Chondrocyte (in vitro differentiated cells): ENCODE data around the gene NLRC5. TPM values are rescaled to one million over a fixed set of nuclear protein-coding genes. Genes with fewer than 3 reads are reported as not detected.

Source experiments
- DNase-seq: peaks from one replicate; pipeline ENCODE4 v3.0.0; 2021; ENCODE audit warnings: mixed read lengths, low spot score
- H3K27ac Mint-ChIP-seq: one replicate; pipeline ENCODE4 v1.8.0; 2021; ENCODE audit warnings: mild to moderate bottlenecking, moderate library complexity, mixed read lengths; ENCODE audit not compliant: unreplicated experiment
- H3K27me3 Mint-ChIP-seq: 2 replicates; pipeline ENCODE4 v1.8.0; 2021; ENCODE audit warnings: low read depth, mixed read lengths
- H3K36me3 Mint-ChIP-seq: 2 replicates; pipeline ENCODE4 v1.8.0; 2021; ENCODE audit warnings: low read depth, mixed read lengths
- H3K4me1 Mint-ChIP-seq: 2 replicates; pipeline ENCODE4 v1.8.0; 2021; ENCODE audit warnings: low read depth, mild to moderate bottlenecking, mixed read lengths
- H3K4me3 Mint-ChIP-seq: one replicate; pipeline ENCODE4 v1.8.0; 2021; ENCODE audit warnings: mild to moderate bottlenecking, moderate library complexity, mixed read lengths; ENCODE audit not compliant: unreplicated experiment
- H3K9me3 Mint-ChIP-seq: 2 replicates; pipeline ENCODE4 v1.8.0; 2021; ENCODE audit warnings: low read depth, mixed read lengths
- CTCF ChIP-seq: fragments of 200-600 bp; sonication (generic); IDR thresholded peaks from 2 replicates; pipeline ENCODE4 v1.5.0; 2021; ENCODE audit warnings: antibody characterized with exemption, mild to moderate bottlenecking, moderate library complexity
- total RNA-seq: library from RNA; stranded (reverse); gene quantifications from 3 replicates; pipeline ENCODE4 v1.2.1, GENCODE V29; 2021

Gene NLRC5
- total RNA-seq, 1 donor from 2014 or later = 6.3 TPM

GRCh38 chr16:56956756-56957155 lies 32.6 kb upstream of the NLRC5 start:
- peak; percentile 41 for TF ChIP-seq CTCF
- no peaks in the 10 kb centered on the region for H3K36me3 Mint-ChIP-seq
- DNase-seq = no peak
- no peaks in the 10 kb centered on the region for H3K27me3 Mint-ChIP-seq
- no peak overlapping the region for H3K27ac Mint-ChIP-seq
- H3K4me1 Mint-ChIP-seq = peaks cover 5% of the 10 kb centered on the region
- no peak overlapping the region for H3K4me3 Mint-ChIP-seq
- no peaks in the 10 kb centered on the region for H3K9me3 Mint-ChIP-seq

DNA sequence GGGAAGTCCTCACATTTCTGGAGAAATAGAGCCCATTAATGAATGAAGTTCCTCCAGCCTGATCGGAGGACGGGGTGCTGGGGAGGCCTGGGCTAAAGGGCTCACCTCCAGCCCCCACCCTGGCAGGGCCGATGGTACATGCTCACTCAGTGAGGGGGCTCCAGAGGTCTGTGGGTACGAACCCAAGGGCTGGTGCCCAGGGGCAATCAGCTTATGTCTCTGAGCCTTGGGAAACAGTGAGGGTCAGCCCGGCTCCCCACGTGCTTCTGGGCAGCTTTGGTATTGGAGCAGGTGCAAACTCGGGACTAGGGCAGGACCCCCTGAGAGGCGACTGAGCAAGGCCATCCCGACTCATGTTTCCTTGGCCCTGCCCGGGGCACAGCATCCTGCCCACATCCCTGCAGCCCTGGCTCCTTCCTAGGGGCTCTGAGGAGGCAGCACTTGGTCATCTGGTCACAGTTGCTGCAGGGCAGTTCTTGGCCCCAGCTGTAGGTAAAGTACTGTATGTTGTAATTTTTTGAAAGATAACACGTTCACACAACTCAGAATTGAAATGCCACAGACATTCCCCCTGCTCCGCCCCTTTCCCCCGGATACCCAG lies 28.6 kb upstream of the NLRC5 start:
- no peak overlapping the region for H3K27ac Mint-ChIP-seq

DNA sequence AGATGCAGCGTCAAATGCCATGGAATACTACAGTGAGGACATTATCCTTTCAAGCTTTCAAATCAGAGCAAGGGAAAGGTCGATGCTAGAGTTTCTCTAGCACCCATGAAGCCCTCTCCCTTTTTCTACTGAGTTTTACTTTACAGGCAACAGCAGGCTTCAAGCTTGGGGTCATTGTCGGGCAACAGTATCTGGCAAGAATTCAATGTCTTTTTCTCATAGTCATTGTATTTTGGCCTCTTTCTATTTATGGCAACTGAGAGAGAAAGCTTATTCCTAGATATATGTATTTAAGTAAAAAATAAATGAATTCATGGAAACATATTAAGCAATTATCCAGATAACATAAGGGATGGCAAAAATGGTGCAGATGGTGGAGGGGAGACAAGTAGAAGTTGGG lies 28.0 kb upstream of the NLRC5 start:
- Mint-ChIP-seq H3K27ac (no peak overlapping the region), H3K4me1 (peaks cover 15% of the 10 kb centered on the region), H3K27me3 (no peaks in the 10 kb centered on the region), H3K36me3 (no peaks in the 10 kb centered on the region), H3K4me3 (no peak overlapping the region), H3K9me3 (no peaks in the 10 kb centered on the region)
- TF ChIP-seq CTCF = no peak
- no peak for DNase-seq

More for the DNA sequence above, 28.6 kb upstream of the NLRC5 start:
- no peaks in the 10 kb centered on the region for H3K27me3 Mint-ChIP-seq
- TF ChIP-seq CTCF = no peak
- peaks cover 11% of the 10 kb centered on the region for H3K4me1 Mint-ChIP-seq
- DNase-seq = no peak
- no peaks in the 10 kb centered on the region for H3K9me3 Mint-ChIP-seq
- H3K36me3 Mint-ChIP-seq = no peaks in the 10 kb centered on the region
- H3K4me3 Mint-ChIP-seq = no peak overlapping the region

- H3K27ac Mint-ChIP-seq = no peak within 1 kb of the TSS
- H3K9me3 Mint-ChIP-seq = no peaks in the 10 kb centered on the region
- no peak for DNase-seq
- no peak within 1 kb of the TSS for H3K4me3 Mint-ChIP-seq
- TF ChIP-seq CTCF = no peak
- H3K4me1 Mint-ChIP-seq = peaks cover 15% of the 10 kb centered on the region
- H3K36me3 Mint-ChIP-seq = no peaks in the 10 kb centered on the region
- no peaks in the 10 kb centered on the region for H3K27me3 Mint-ChIP-seq
Measured at GRCh38 chr16:56961851-56962281, 27.5 kb upstream of the NLRC5 start, which contains the start of gene CETP. CETP (plus strand) TSS chr16:56961950; CDS start chr16:56961980, 30 bp downstream.

- Mint-ChIP-seq H3K9me3 (no peaks in the 10 kb centered on the region), H3K27ac (no peak overlapping the region), H3K4me3 (no peak overlapping the region), H3K27me3 (no peaks in the 10 kb centered on the region), H3K36me3 (no peaks in the 10 kb centered on the region), H3K4me1 (peaks cover 15% of the 10 kb centered on the region)
- peak; percentile 86 for TF ChIP-seq CTCF
- peak; percentile 68 for DNase-seq
Measured at GRCh38 chr16:56964243-56965148, 24.9 kb upstream of the NLRC5 start.
